GM08714 (cell line): ENCODE measurements around the gene ATF6B.

Source experiments
- H3K4me3 ChIP-seq: fragments of 200-500 bp; sonication (Bioruptor generic); 2 replicates; pipeline ENCODE4 v1.5.1; 2014; ENCODE audit warnings: mild to moderate bottlenecking, low read length, inconsistent platforms
- ZNF274 ChIP-seq: IDR thresholded peaks from 2 replicates; pipeline ENCODE4 v1.6.1; 2012; ENCODE audit warnings: mild to moderate bottlenecking, low read depth, low read length

ATF6B gene

DNA sequence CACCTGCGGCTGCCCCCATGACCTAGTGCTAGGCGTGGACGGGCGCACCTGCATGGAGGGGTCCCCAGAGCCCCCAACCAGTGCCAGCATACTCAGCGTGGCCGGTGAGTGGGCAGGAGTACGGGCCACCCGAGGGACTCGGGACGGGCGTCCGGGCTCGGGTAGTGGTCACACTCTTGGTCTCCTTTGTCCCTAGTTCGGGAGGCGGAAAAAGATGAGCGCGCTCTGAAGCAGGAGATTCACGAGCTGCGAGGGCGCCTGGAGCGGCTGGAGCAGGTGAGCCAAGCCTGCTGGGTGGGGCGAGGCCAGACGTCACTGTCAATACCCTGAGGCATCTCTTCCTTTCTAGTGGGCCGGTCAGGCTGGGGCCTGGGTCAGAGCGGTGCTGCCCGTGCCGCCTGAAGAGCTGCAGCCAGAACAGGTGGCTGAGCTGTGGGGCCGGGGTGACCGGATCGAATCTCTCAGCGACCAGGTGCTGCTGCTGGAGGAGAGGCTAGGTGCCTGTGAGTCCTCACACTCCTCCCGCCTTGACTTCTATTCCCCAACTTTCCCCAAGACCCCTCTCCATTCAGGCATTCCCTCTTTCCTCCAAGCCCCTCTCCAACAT is 39.2 kb upstream of the ATF6B start:
- TF ChIP-seq ZNF274 = no peak

DNA sequence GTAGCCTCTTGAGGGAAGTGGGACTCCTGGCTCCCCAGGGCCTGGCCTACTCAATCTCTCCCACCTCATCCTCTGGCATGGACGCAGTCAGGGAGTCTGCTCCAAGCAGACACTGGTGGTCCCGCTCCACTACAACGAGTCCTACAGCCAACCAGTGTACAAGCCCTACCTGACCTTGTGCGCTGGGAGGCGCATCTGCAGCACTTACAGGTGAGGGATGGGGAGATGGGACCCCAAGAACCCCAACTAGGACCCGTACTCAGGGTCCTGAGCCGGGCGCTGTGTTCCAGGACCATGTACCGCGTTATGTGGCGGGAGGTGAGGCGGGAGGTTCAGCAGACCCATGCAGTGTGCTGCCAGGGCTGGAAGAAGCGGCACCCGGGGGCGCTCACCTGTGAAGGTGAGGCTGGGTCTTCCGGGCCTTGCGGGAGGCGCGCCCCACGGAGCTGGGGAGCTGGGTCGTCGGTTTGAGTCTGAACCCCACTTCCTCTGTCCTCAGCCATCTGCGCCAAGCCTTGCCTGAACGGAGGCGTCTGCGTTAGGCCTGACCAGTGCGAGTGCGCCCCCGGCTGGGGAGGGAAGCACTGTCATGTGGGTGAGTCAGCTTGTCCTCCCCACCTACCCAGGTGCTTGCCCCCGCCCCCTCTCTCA is 38.5 kb upstream of the ATF6B start:
- H3K4me3 ChIP-seq = no peak overlapping the region
- TF ChIP-seq ZNF274 = no peak

More for the DNA sequence above, 39.2 kb upstream of the ATF6B start:
- no peak overlapping the region for H3K4me3 ChIP-seq

DNA sequence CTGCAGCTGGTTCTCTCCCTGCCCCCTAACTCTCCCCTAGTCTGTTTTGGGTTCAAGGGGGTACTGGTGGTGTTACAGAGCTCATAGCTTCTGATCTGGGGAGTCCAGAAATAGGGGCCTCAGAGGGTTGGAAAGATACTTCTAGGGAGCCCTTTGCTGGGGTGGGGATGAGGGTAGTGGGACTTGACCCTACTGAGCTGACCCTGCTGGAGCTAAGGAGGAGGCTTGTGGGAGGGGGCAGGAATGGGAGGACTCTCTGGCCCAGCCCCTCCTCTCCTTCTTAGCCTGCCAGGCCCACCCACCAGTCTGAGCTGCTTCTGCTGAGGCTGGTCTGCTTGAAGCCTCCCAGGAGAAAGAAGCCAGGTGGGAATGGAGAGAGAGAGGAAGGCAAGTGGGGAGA is 36.2 kb upstream of the ATF6B start, which contains the start of gene EGFL8:
Gene EGFL8 (plus strand): TSS at position 301 of the 400 bp plus-strand sequence. CDS start 1,571 bp downstream, outside the sequence.
- TF ChIP-seq ZNF274 = no peak
- no peak within 1 kb of the TSS for H3K4me3 ChIP-seq

DNA sequence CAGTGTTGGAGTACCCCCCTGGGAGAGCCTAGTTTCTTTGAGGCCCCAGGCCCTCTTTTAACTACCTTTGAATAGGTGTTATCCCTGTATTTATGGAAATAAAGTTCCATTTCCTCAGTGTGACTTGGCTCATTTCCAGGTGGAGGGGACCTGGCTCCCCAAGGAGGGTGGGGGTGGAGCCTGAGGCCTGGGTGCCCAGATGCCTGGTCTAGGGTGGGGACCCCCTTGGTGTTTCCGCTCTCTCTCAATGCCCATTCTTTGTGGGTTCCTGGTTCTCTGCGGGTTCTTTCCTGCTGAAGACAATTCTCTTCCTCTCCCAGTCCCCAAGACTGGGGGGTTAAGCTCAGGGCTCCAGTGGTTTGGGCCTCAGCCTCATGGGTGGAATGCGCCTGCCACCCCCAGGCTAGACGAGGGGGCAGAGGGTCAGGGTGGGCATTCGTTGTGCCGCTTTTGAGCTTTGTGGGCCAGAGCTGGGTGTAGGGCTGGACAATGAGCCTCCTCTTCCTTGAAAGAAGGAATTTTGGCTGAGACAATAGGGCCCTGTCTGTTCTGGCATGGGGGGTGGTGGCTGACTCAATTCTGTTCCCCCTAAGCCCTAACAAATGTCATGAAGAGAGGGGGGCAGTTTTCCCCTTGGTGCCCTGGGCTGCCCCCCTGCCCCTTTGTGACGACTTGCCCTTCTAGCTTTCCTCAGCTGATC is 35.7 kb upstream of the ATF6B start:
- no peak for TF ChIP-seq ZNF274
- H3K4me3 ChIP-seq = no peak overlapping the region

DNA sequence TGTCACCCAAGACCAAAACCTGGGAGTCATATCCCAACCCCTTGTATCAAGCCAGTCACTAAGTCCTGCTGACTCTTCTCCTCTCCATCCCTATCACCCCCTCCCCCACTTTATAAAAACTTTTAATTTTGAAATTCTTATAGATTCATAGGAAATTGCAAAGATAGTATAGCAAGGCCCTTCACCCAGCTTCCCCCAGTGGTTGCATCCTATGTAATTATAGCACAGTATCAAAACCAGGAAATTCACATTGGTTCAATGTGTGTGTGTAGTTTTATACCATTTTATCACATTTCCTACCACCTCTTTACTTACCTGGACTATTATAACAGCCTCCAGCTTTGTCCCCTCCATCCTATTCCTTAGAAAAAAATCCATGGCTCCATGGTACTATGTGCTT is 30.0 kb upstream of the ATF6B start:
- TF ChIP-seq ZNF274 = no peak
- no peak overlapping the region for H3K4me3 ChIP-seq

DNA sequence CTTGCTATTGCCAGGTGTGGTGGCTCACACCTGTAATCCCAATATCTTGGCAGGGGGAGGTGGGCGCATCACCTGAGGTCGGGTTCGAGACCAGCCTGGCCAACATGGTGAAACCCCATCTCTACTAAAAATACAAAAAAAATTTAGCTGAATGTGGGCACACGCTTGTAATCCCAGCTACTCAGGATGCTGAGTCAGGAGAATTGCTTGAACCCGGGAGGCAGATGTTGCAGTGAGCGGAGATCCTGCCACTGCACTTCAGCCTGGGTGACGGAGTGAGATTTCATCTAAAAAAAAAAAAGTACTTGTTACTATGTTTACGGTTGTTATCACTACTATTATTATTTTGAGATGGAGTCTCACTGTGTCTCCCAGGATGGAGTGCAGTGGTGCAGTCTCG is 28.8 kb upstream of the ATF6B start:
- no peak for TF ChIP-seq ZNF274
- H3K4me3 ChIP-seq = no peak overlapping the region

DNA sequence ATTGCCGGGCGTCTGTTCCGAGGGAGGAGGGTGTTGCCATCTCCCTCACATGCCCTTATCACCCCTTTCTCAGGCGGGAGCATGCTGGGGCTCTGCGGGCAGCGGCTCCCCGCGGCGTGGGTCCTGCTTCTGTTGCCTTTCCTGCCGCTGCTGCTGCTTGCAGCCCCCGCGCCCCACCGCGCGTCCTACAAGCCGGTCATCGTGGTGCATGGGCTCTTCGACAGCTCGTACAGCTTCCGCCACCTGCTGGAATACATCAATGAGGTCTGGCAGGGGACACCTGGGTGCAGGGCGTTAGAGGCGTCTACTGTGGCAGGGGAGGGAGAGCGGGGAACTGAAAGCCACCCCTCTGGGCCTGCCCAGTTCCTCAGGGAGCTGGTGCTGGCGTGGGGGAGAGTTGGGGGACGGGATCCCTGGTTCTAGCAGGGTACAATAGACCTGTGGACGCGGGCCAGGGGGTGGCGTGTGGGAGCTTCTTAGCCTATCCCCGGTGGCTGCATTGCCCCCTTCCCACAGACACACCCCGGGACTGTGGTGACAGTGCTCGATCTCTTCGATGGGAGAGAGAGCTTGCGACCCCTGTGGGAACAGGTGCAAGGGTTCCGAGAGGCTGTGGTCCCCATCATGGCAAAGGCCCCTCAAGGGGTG is 26.6 kb upstream of the ATF6B start:
- no peak for TF ChIP-seq ZNF274
- H3K4me3 ChIP-seq = peak overlapping the region; percentile 65

DNA sequence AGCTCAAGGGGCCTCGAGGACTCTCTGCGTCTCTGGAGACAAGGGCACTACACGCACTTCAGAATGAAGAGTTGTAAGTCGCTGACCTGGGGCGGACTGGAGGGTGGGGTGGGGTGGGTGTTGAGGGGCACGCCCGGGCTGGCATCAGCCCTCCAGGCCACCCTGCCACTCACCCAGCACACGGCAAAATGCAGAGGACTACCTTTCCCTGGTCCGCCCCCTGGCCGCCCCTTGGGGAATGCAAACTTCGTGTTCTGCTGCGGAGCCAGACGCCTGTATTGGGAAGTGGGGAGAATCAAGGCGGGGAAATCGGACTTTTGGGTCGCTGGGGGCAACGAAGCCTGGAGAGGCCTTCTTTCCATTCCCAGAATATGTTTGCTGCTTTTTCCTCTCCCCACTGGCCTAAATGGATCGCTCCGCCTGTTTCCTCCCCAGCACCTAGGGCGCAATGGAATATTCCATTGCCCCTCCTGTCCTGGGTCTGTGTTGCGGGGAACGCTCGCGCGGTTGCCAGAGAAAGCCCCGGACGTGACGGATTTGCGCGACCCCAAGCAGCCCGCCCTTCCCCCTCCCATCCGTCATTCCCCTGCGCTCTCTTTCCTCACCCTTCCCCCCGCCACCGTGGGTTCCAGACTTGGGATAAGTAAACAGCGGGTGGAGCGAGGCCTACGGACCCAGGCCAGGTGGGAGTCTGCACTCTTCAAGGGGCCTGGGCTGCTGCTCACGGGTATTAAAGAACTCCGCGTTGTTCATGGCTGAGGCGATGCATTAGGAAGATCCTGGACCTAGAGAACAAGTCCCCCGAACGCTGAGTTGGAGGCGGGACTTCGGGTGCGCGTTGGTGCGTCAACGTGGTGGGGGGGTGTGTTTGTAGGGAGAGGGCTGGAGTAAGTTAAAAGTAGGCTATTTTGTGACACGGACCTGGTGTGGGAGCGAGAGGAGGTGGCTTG is 25.8 kb upstream of the ATF6B start, which contains the start of gene PPT2:
Gene PPT2 (plus strand): TSS at position 578 of the 950 bp plus-strand sequence. CDS start 454 bp downstream, outside the sequence.
- peak within 1 kb of the TSS; percentile 65 for H3K4me3 ChIP-seq
- no peak for TF ChIP-seq ZNF274

DNA sequence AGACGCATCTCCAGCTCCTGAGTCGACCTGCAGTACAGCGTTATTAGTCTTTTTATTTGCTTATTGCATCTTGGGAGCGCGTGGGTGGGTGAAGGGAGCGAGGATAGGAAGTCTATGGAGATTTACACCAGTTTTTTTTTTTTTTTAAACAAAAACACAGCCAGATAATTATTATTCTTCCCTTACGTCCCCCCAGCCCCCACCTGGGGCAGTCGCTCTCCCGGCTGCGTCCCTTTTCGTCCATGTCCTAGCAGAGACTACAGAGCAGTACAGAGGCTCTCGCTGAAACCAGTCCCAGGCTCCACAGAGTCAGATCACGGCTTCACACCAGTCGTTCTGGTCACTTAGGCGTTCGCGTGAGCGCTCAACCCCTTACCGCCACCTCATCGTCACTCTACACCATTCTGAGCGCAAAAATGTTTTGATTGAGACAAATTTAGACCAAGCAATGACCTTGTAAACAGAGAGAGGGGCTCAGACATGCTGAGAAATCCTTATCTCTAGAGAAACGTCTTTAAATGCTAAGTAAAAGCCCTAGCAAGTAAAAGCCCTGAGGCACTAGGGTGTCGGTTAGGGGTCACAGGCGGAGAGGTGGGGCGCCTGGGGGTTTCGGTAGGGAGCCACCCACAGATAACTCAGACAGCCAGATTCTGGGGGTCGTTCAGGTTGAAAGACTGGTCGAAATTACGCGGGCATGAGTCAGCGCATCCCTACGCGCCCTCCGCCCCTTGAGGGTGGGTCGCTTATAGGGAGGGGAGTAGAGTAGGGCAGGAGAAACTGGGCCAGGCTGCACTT is 24.9 kb upstream of the ATF6B start:
- TF ChIP-seq ZNF274 = no peak
- no peak overlapping the region for H3K4me3 ChIP-seq

DNA sequence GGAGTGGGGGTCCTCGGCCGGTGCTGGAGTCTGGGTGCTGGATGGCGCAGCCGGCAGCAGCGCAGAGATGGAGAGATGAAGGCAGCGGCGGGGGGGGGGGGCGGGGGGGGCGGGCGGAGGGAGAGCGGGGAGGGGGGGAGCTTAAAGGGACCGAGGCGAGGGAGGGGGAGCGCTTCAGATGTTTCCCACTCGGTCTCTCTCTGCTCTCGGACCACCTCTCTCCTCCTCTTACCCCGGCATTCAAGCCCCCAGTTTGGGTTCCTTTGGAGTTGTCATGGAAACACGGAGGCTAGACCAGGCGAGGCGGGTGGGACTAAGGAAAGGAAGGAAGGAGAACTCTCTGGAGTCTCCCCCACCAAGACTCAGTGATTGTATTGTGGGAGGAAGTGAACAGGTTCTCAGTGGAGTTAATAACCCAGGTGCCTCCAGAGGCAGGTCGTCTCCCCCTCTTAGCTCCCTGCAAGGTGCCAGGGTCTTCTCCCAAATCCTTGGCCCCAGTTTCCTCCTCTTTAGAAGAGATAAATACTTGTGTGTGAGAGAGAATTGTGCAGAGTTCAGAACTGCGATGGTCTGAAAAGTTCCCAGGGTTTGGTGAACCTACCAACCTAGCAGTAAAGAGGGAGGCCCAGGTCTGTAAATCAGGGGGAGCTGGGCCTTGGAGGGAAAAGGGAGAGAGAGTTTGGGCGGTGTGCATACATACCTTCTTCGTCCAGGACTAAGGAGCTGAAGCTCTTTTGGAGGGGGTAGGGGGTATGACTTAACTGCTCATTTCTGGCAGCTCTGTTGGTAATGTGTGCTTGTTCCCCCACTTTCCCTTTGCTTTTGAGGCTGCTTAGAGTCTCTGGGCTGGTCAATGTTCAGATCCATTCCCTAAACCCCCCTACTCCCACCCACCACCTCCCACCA is 24.1 kb upstream of the ATF6B start, which contains the start of gene PRRT1:
Gene PRRT1 (minus strand): TSS at position 77 of the 906 bp plus-strand sequence. CDS start 112 bp downstream, outside the sequence.
- TF ChIP-seq ZNF274 = no peak
- H3K4me3 ChIP-seq = no peak within 1 kb of the TSS

DNA sequence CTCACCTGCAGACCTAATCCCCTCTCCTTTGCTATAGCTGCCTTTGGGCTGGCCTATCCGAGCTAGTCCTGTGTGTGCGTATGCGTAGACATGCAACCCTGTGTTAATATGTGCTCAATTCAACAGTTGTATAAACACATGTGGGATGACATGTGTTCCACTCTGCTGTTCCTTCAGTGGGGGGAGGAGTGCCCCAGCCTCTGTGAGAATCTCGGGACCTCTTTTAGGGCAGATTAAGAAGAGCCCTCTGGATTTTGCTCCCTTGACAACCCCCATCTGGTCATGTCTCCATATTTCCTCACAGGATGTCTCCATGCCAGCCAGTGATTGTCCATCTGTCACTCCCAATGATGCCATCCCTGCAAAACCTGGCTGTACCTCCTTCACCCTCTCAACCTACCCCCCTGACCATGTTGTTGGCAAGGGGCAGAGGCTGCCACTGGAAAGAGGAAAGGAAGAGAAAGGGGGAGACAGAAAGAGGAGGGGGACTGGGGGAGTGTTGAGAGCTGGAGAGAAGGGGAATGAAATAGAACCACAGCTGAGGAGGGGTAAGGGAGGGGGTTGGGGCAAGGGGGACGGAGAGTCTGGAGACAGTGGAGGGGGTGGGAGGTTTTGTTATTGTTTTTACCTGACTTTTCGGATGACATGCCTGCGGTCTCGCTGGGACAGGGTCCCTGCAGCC is 23.3 kb upstream of the ATF6B start:
- no peak for TF ChIP-seq ZNF274
- H3K4me3 ChIP-seq = no peak overlapping the region
